ENCODE results near the gene SHKBP1. TPM values are rescaled to one million over a fixed set of nuclear protein-coding genes. Genes with fewer than 3 reads are reported as not detected.

The SHKBP1 gene
- total and polyA plus RNA-seq, 4 donors: 21.1 to 191 (median 97.1) TPM

DNA sequence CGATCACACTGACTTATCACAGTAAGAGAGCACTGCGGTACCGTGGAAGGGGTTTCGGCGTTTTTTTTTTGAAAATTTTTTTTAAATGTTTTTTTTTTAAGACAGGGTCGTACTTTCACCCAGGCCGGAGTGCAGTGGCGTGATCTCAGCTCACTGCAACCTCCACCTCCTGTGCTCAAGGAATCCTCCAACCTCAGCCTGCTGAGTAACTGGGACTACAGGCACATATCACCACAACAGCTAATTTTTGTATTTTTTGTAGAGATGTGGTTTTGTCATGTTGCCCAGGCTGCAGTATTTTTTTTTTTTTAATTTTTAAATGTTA is 43.5 kb downstream of the SHKBP1 start:
- Histone ChIP-seq H3K9me3 (ENCODE audit: control insufficient read depth in 4 of 4, insufficient read depth in 3 of 4, low read length in 3 of 4) (no peaks in the 10 kb centered on the region), H3K36me3 (ENCODE audit: control insufficient read depth in 4 of 4, insufficient read depth in 4 of 4, low read length in 4 of 4) (peaks cover 0 to 42% (median 24%) of the 10 kb centered on the region in 4 donors), H3K27ac (ENCODE audit: low read depth in 1 of 2, low read length in 1 of 2) (peak overlapping the region in 1 of 2 donors; percentile 62), H3K4me1 (ENCODE audit: control insufficient read depth in 5 of 5, insufficient read depth in 5 of 5, low read length in 5 of 5) (peaks cover 0 to 3% (median 2%) of the 10 kb centered on the region in 5 donors), H3K27me3 (ENCODE audit: control insufficient read depth in 3 of 3, insufficient read depth in 3 of 3, low read length in 2 of 3) (no peaks in the 10 kb centered on the region), H3K4me3 (no peak overlapping the region), H3K9ac (ENCODE audit: insufficient read depth in 1 of 2, low read length in 2 of 2) (no peak overlapping the region)
- ATAC-seq (ENCODE audit: insufficient read depth, low FRiP score) (no peak), DNase-seq (no peak)
- TF ChIP-seq, protein P1, sequence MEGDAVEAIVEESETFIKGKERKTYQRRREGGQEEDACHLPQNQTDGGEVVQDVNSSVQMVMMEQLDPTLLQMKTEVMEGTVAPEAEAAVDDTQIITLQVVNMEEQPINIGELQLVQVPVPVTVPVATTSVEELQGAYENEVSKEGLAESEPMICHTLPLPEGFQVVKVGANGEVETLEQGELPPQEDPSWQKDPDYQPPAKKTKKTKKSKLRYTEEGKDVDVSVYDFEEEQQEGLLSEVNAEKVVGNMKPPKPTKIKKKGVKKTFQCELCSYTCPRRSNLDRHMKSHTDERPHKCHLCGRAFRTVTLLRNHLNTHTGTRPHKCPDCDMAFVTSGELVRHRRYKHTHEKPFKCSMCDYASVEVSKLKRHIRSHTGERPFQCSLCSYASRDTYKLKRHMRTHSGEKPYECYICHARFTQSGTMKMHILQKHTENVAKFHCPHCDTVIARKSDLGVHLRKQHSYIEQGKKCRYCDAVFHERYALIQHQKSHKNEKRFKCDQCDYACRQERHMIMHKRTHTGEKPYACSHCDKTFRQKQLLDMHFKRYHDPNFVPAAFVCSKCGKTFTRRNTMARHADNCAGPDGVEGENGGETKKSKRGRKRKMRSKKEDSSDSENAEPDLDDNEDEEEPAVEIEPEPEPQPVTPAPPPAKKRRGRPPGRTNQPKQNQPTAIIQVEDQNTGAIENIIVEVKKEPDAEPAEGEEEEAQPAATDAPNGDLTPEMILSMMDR (IDR thresholded peaks at IDR 0.05; ENCODE audit: control extremely low read depth, extremely low read depth): no peak
- 93 to 94% methylated on average over 8 of the region's 8 CpGs for WGBS, 2 donors

DNA sequence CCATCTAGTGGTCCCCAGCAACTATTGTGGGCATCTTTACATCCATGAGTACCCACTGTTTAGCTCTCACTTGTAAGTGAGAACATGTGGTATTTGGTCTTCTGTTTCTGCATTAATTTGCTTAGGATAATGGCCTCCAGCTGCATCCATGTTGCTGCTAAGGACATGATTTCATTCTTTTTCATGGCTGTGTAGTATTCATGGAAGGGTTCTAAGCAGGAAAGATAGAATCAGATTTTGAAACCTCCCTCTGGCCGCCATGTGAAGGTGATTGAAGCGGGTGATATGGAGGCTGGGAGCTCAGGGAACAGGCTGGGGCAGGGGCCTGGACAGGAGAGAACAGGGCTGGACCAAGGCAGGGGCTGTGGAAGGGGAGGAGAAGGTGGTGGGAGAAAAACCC is 44.6 kb downstream of the SHKBP1 start:
- 73 to 100% methylated on average over 2 of the region's 2 CpGs for WGBS, 2 donors
- peaks cover 0 to 46% (median 27%) of the 10 kb centered on the region in 4 donors for H3K36me3 ChIP-seq (ENCODE audit: control insufficient read depth in 4 of 4, insufficient read depth in 4 of 4, low read length in 4 of 4)
- no peak overlapping the region for H3K4me3 ChIP-seq
- ATAC-seq (ENCODE audit: insufficient read depth, low FRiP score) (no peak), DNase-seq (no peak)
- no peaks in the 10 kb centered on the region for H3K27me3 ChIP-seq (ENCODE audit: control insufficient read depth in 3 of 3, insufficient read depth in 3 of 3, low read length in 2 of 3)
- H3K4me1 ChIP-seq (ENCODE audit: control insufficient read depth in 5 of 5, insufficient read depth in 5 of 5, low read length in 5 of 5): peaks cover 0 to 2% (median 0%) of the 10 kb centered on the region in 5 donors
- H3K9ac ChIP-seq (ENCODE audit: insufficient read depth in 1 of 2, low read length in 2 of 2): no peak overlapping the region
- no peaks in the 10 kb centered on the region for H3K9me3 ChIP-seq (ENCODE audit: control insufficient read depth in 4 of 4, insufficient read depth in 3 of 4, low read length in 3 of 4)
- H3K27ac ChIP-seq (ENCODE audit: low read depth in 1 of 2, low read length in 1 of 2): no peak overlapping the region
- TF ChIP-seq, protein P1 (IDR thresholded peaks at IDR 0.05; ENCODE audit: control extremely low read depth, extremely low read depth): no peak

DNA sequence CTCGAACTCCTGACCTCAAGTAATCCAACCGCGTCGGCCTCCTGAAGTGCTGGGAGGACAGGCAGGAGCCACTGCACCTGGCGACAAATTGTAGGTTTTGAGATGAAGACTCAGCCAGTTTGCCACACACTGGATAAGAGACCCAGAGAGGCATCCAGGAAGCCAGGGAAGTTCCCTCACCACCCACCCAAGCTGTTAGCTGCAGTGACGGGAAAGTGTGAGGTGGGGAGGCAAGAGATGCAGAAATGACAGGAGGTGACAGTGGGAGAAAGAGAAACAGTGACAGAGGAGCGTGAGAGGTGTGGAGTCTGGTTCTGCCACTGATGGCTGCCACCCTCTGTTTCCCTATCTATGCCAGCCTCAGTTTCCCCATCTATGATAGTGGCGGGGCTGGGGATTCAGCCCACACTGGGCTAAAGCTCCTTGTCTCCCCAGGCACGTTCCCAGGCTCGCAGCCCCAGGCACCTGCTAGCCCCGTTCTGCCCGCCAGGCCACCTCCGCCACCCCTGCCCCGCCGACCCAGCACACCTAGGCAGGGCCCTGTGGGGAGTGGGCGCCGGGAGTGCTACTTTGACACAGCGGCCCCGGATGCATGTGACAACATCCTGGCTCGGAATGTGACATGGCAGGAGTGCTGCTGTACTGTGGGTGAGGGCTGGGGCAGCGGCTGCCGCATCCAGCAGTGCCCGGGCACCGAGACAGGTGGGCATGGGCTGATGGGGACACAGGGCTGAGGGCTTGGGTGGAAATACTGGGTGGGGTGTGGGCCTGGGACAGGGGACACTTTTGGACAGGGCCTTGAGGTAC is 45.5 kb downstream of the SHKBP1 start:
- Histone ChIP-seq H3K27me3 (ENCODE audit: control insufficient read depth in 3 of 3, insufficient read depth in 3 of 3, low read length in 2 of 3) (no peaks in the 10 kb centered on the region), H3K9ac (ENCODE audit: insufficient read depth in 1 of 2, low read length in 2 of 2) (no peak overlapping the region), H3K4me3 (no peak overlapping the region), H3K36me3 (ENCODE audit: control insufficient read depth in 4 of 4, insufficient read depth in 4 of 4, low read length in 4 of 4) (peaks cover 0 to 48% (median 29%) of the 10 kb centered on the region in 4 donors), H3K9me3 (ENCODE audit: control insufficient read depth in 4 of 4, insufficient read depth in 3 of 4, low read length in 3 of 4) (no peaks in the 10 kb centered on the region), H3K27ac (ENCODE audit: low read depth in 1 of 2, low read length in 1 of 2) (no peak overlapping the region), H3K4me1 (ENCODE audit: control insufficient read depth in 5 of 5, insufficient read depth in 5 of 5, low read length in 5 of 5) (peaks cover 0 to 2% (median 0%) of the 10 kb centered on the region in 5 donors)
- DNase-seq: no peak
- WGBS, 2 donors: 91 to 93% methylated on average over 24 of the region's 24 CpGs
- TF ChIP-seq, protein P1 (IDR thresholded peaks at IDR 0.05; ENCODE audit: control extremely low read depth, extremely low read depth): no peak
- no peak for ATAC-seq (ENCODE audit: insufficient read depth, low FRiP score)
